CD4-positive, alpha-beta T cell (primary cell): ENCODE data around the gene CLN3. TPM values are rescaled to one million over a fixed set of nuclear protein-coding genes. Genes with fewer than 3 reads are reported as not detected.

Experiments
- ATAC-seq: fragments of 200-7000 bp; cut with Tn5 transposase; one replicate; pipeline ENCODE4 v1.10.0; 2022; ENCODE audit warnings: mild to moderate bottlenecking; ENCODE audit not compliant: poor library complexity
- CTCF ChIA-PET: fragments of 350-600 bp; sonication (Branson Sonifier 250); formaldehyde crosslinking; loops from one replicate; lab custom pipeline; 2021; ENCODE audit warnings: antibody characterized with exemption, inconsistent platforms; lab: Charles Lee
- POLR2A ChIA-PET: fragments of 350-600 bp; sonication (Branson Sonifier 250); formaldehyde crosslinking; loops from one replicate; lab custom pipeline; 2021; ENCODE audit warnings: antibody characterized with exemption, inconsistent platforms; lab: Charles Lee
- DNase-seq, 14 experiments: peaks; one replicate each; pipeline ENCODE4 v3.0.0-alpha.2; 2013 to 2020; ENCODE audit warnings: mixed read lengths in 2 of 14
- H3K27ac ChIP-seq, 2 donors: one replicate each; pipeline versions ENCODE4 v1.5.1 to v1.7.0; 2013; ENCODE audit warnings: low read length in 2 of 2, low read depth in 1 of 2, mild to moderate bottlenecking in 1 of 2
- H3K27me3 ChIP-seq, 2 experiments: 1 replicate in 1 of 2; 2 replicates in 1 of 2; pipeline versions ENCODE4 v1.6.1 to v1.7.0; 2013; ENCODE audit warnings: low read length in 2 of 2, control low read depth in 1 of 2, mild to moderate bottlenecking in 1 of 2, moderate library complexity in 1 of 2; ENCODE audit not compliant: insufficient read depth in 2 of 2, control insufficient read depth in 1 of 2
- H3K36me3 ChIP-seq: one replicate; pipeline ENCODE4 v1.6.1; 2013; ENCODE audit warnings: low read length, control low read depth; ENCODE audit not compliant: insufficient read depth
- H3K4me1 ChIP-seq: one replicate; pipeline ENCODE4 v1.6.1; 2013; ENCODE audit warnings: low read length, control low read depth; ENCODE audit not compliant: insufficient read depth
- H3K4me3 ChIP-seq: one replicate; pipeline ENCODE4 v1.5.1; 2013; ENCODE audit warnings: mild to moderate bottlenecking, low read length, moderate library complexity
- H3K9me3 ChIP-seq, 2 experiments: 1 replicate in 1 of 2; 2 replicates in 1 of 2; pipeline versions ENCODE4 v1.6.1 to v1.7.0; 2013; ENCODE audit warnings: low read length in 2 of 2, mild to moderate bottlenecking in 2 of 2, control low read depth in 1 of 2, moderate library complexity in 1 of 2; ENCODE audit not compliant: control insufficient read depth in 1 of 2, insufficient read depth in 1 of 2
- H3K27ac Mint-ChIP-seq: one replicate; pipeline ENCODE4 v1.8.0; 2020; ENCODE audit warnings: mixed read lengths
- H3K27me3 Mint-ChIP-seq: one replicate; pipeline ENCODE4 v1.8.0; 2021; ENCODE audit warnings: mixed read lengths
- H3K36me3 Mint-ChIP-seq: one replicate; pipeline ENCODE4 v1.8.0; 2021; ENCODE audit warnings: low read depth, mixed read lengths
- H3K4me1 Mint-ChIP-seq: one replicate; pipeline ENCODE4 v1.8.0; 2021; ENCODE audit warnings: low read depth, mixed read lengths
- H3K4me3 Mint-ChIP-seq: one replicate; pipeline ENCODE4 v1.8.0; 2020; ENCODE audit warnings: mild to moderate bottlenecking, mixed read lengths
- H3K9me3 Mint-ChIP-seq: one replicate; pipeline ENCODE4 v1.8.0; 2020; ENCODE audit warnings: mixed read lengths
- CTCF ChIP-seq: fragments of 200-600 bp; IDR thresholded peaks from one replicate; pipeline ENCODE4 v1.8.0; 2022; ENCODE audit warnings: antibody characterized with exemption, mild to moderate bottlenecking
- intact Hi-C, 2 experiments: fragments of 100-400 bp; cut with DNase I in 1 of 2; cut with micrococcal nuclease in 1 of 2; formaldehyde crosslinking; loops; one replicate each; pipeline versions ENCODE4 v1.15.1 to v1.9.0; 2023 to 2025; cut with DNase I, micrococcal nuclease
- total RNA-seq, 174 experiments: library from RNA in 2 of 174; stranded (reverse) in 2 of 174; gene quantifications; one replicate each; pipeline ENCODE4 v1.2.3 and lab custom pipeline; 2021 to 2026

The CLN3 gene
- total RNA-seq, 2 experiments from 2014 or later, result 42.7 to 46.3 TPM

GRCh38 chr16:28505489-28506137 is 13.7 kb upstream of the CLN3 start:
- peaks cover 10% of the 10 kb centered on the region for H3K4me1 Mint-ChIP-seq
- no peak for TF ChIP-seq CTCF
- no peak overlapping the region for H3K27ac ChIP-seq
- H3K36me3 Mint-ChIP-seq, result no peaks in the 10 kb centered on the region
- no peak overlapping the region for H3K27ac Mint-ChIP-seq
- H3K27me3 Mint-ChIP-seq, result no peaks in the 10 kb centered on the region
- H3K4me3 ChIP-seq, result no peak overlapping the region
- DNase-seq (no peak), ATAC-seq (no peak)
- H3K4me3 Mint-ChIP-seq, result no peak overlapping the region
- ChIA-PET CTCF (no interaction called here), POLR2A (no interaction called here)
- no peaks in the 10 kb centered on the region for H3K36me3 ChIP-seq
- no peaks in the 10 kb centered on the region for H3K9me3 Mint-ChIP-seq
- H3K4me1 ChIP-seq, result peaks cover 17% of the 10 kb centered on the region
- no peaks in the 10 kb centered on the region for H3K27me3 ChIP-seq
- no peaks in the 10 kb centered on the region for H3K9me3 ChIP-seq
- intact Hi-C loops, result no loop called here

GRCh38 chr16:28504707-28505404 is 13.0 kb upstream of the CLN3 start:
- Histone ChIP-seq H3K4me3 (no peak overlapping the region), H3K4me1 (peaks cover 17% of the 10 kb centered on the region), H3K27ac (no peak overlapping the region), H3K9me3 (no peaks in the 10 kb centered on the region), H3K27me3 (no peaks in the 10 kb centered on the region), H3K36me3 (no peaks in the 10 kb centered on the region)
- Mint-ChIP-seq H3K4me3 (no peak overlapping the region), H3K4me1 (peaks cover 10% of the 10 kb centered on the region), H3K36me3 (no peaks in the 10 kb centered on the region), H3K27ac (no peak overlapping the region), H3K27me3 (no peaks in the 10 kb centered on the region), H3K9me3 (no peaks in the 10 kb centered on the region)
- ChIA-PET CTCF (no interaction called here), POLR2A (no interaction called here)
- TF ChIP-seq CTCF, result no peak
- DNase-seq (no peak), ATAC-seq (no peak)
- intact Hi-C loops, result no loop called here

- no peak for DNase-seq
- no peak for TF ChIP-seq CTCF
- ChIA-PET CTCF (no interaction called here), POLR2A (interaction anchor here (1.0 to 2.1 kb wide), 2 partner anchors 10 to 15 kb away, joined by 3 to 14 read pairs; partner anchors contain the start of gene APOBR)
- H3K9me3 ChIP-seq, result no peaks in the 10 kb centered on the region
- no peak overlapping the region for H3K27ac ChIP-seq
- H3K27me3 Mint-ChIP-seq, result no peaks in the 10 kb centered on the region
- peaks cover 10% of the 10 kb centered on the region for H3K4me1 Mint-ChIP-seq
- intact Hi-C loops, result no loop called here
- no peak overlapping the region for H3K4me3 Mint-ChIP-seq
- ATAC-seq, result no peak
- H3K27me3 ChIP-seq, result no peaks in the 10 kb centered on the region
- H3K4me1 ChIP-seq, result peaks cover 17% of the 10 kb centered on the region
- H3K27ac Mint-ChIP-seq, result no peak overlapping the region
- no peak overlapping the region for H3K4me3 ChIP-seq
- H3K36me3 Mint-ChIP-seq, result no peaks in the 10 kb centered on the region
- H3K36me3 ChIP-seq, result peaks cover 2% of the 10 kb centered on the region
- H3K9me3 Mint-ChIP-seq, result no peaks in the 10 kb centered on the region
These were observed 11.8 kb upstream of the CLN3 start for GRCh38 chr16:28503470-28504259.
